ENCODE measurements around the gene CRADD. TPM values are rescaled to one million over a fixed set of nuclear protein-coding genes. Genes with fewer than 3 reads are reported as not detected.

Gene CRADD
- total and polyA plus RNA-seq, 10 donors = 5.5 to 58.7 (median 18.8) TPM

DNA sequence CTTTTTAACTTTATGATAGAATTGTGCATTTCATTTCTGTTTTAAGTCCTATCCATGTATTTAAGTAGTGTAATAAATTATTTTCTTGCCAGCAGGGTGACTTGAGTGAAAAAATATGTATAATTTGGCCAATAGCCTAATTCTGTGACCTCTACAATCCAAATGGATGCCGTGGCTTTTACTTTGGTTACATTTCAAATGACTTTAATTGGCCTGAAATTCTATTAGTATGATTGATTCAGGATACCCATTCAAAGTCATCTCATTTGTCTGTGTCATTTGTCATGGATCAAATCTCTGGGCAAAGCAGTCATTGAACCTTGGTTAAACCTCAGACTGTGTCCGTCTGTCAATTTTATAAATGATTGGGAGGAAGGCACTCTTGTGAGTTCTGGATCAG, 29.6 kb downstream of the CRADD start:
- H3K27ac ChIP-seq = peak overlapping the region in 2 of 8 donors; percentile 22 to 37

DNA sequence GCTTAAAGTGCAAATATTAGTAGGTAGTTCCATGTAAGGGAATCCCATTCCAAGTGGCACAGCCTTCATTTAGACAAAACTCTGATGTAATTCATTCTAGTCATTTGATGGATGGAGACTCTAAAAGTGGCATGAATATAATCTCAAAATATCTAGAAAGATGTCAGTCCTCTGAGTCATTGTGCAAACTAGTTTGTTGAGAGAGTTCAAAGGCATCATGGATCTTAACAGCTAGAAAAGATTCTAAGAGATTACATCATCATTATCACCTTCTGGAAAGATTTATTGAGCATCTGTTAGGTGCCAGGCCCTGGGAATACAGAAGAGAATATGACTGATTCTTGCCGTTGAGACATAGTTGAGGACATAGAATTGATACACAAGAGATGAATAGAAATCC, 30.7 kb downstream of the CRADD start:
- 86 to 100% (median 98%) methylated on average over 1 of the region's 1 CpG for WGBS, 5 donors
- TF ChIP-seq POLR2A (IDR thresholded peaks at IDR 0.05) (no peak), POLR2AphosphoS5 (IDR thresholded peaks at IDR 0.05) (no peak), CTCF (IDR thresholded peaks at IDR 0.05 in 8 of 11, conservative IDR thresholded peaks at IDR 0.05 in 3 of 11) (no peak)
- Histone ChIP-seq H3K27ac (no peak overlapping the region), H3K4me1 (peaks cover 0 to 25% (median 3%) of the 10 kb centered on the region in 6 donors), H3K9me3 (peaks cover 4 to 27% (median 19%) of the 10 kb centered on the region in 8 donors), H3K27me3 (replicated peaks in 1 of 7) (no peaks in the 10 kb centered on the region), H3K36me3 (no peaks in the 10 kb centered on the region), H3K4me3 (no peak overlapping the region)
- DNase-seq = no peak
- intact Hi-C loops (cut with DNase I; ENCODE audit: low total_unique reads) = no loop called here

More for the DNA sequence above, 29.6 kb downstream of the CRADD start:
- WGBS, 5 donors = 78 to 87% (median 84%) methylated on average over 2 of the region's 2 CpGs
- Histone ChIP-seq H3K36me3 (no peaks in the 10 kb centered on the region), H3K4me1 (peaks cover 0 to 25% (median 3%) of the 10 kb centered on the region in 6 donors), H3K4me3 (no peak overlapping the region), H3K9me3 (peaks cover 4 to 27% (median 19%) of the 10 kb centered on the region in 8 donors), H3K27me3 (replicated peaks in 1 of 7) (no peaks in the 10 kb centered on the region)
- no peak for TF ChIP-seq POLR2A (IDR thresholded peaks at IDR 0.05)
- no peak for TF ChIP-seq POLR2AphosphoS5 (IDR thresholded peaks at IDR 0.05)
- no peak for TF ChIP-seq CTCF (IDR thresholded peaks at IDR 0.05 in 8 of 11, conservative IDR thresholded peaks at IDR 0.05 in 3 of 11)
- intact Hi-C loops (cut with DNase I; ENCODE audit: low total_unique reads) = no loop called here
- DNase-seq = no peak

GRCh38 chr12:93708952-93709351, 31.8 kb downstream of the CRADD start:
- TF ChIP-seq POLR2AphosphoS5 (IDR thresholded peaks at IDR 0.05) = no peak
- no peak for TF ChIP-seq CTCF (IDR thresholded peaks at IDR 0.05 in 8 of 11, conservative IDR thresholded peaks at IDR 0.05 in 3 of 11)
- no peak for TF ChIP-seq POLR2A (IDR thresholded peaks at IDR 0.05)
- Histone ChIP-seq H3K36me3 (no peaks in the 10 kb centered on the region), H3K4me1 (peaks cover 0 to 20% (median 3%) of the 10 kb centered on the region in 6 donors), H3K9me3 (peaks cover 4 to 27% (median 19%) of the 10 kb centered on the region in 8 donors), H3K27me3 (replicated peaks in 1 of 7) (no peaks in the 10 kb centered on the region), H3K27ac (no peak overlapping the region), H3K4me3 (no peak overlapping the region)
- 90 to 98% (median 94%) methylated on average over 2 of the region's 2 CpGs for WGBS, 5 donors
- no peak for DNase-seq
- intact Hi-C loops (cut with DNase I; ENCODE audit: low total_unique reads) = no loop called here

GRCh38 chr12:93709386-93709785, 32.2 kb downstream of the CRADD start:
- 93 to 98% (median 94%) methylated on average over 4 of the region's 4 CpGs for WGBS, 5 donors

More at GRCh38 chr12:93709386-93709785, 32.2 kb downstream of the CRADD start:
- H3K4me3 ChIP-seq = no peak overlapping the region
- H3K36me3 ChIP-seq = no peaks in the 10 kb centered on the region
- peaks cover 4 to 27% (median 19%) of the 10 kb centered on the region in 8 donors for H3K9me3 ChIP-seq
- no peak for TF ChIP-seq POLR2A (IDR thresholded peaks at IDR 0.05)
- TF ChIP-seq CTCF (IDR thresholded peaks at IDR 0.05 in 8 of 11, conservative IDR thresholded peaks at IDR 0.05 in 3 of 11) = no peak
- TF ChIP-seq POLR2AphosphoS5 (IDR thresholded peaks at IDR 0.05) = no peak
- no peaks in the 10 kb centered on the region for H3K27me3 ChIP-seq (replicated peaks in 1 of 7)
- intact Hi-C loops (cut with DNase I; ENCODE audit: low total_unique reads) = no loop called here
- H3K27ac ChIP-seq = no peak overlapping the region
- DNase-seq = no peak
- peaks cover 0 to 16% (median 3%) of the 10 kb centered on the region in 6 donors for H3K4me1 ChIP-seq
